ENCODE data around the gene FAM236D.
"Not testable (repeated sequence)": the region's sequence is repeated elsewhere in the genome, so short reads cannot be mapped to it uniquely, and the experiment has no call there.

The FAM236D gene

GRCh38 chrX:72808110-72808509 lies at the start of gene FAM236D:
FAM236D (minus strand) TSS chrX:72808210; CDS start chrX:72808110, 100 bp downstream.
- FAIRE-seq: not testable (repeated sequence)

GRCh38 chrX:72837532-72837931 lies 29.5 kb upstream of the FAM236D start:
- peak; percentile 68 for FAIRE-seq

GRCh38 chrX:72830701-72831100 lies 22.7 kb upstream of the FAM236D start:
- not testable (repeated sequence) for FAIRE-seq

GRCh38 chrX:72790390-72790789 lies 17.6 kb downstream of the FAM236D start:
- not testable (repeated sequence) for FAIRE-seq

- FAIRE-seq: not testable (repeated sequence)
These were observed 19.9 kb downstream of the FAM236D start for GRCh38 chrX:72788142-72788541.

- not testable (repeated sequence) for FAIRE-seq
These were observed 24.0 kb downstream of the FAM236D start for GRCh38 chrX:72783964-72784363.

GRCh38 chrX:72783365-72783936 lies 24.6 kb downstream of the FAM236D start:
- not testable (repeated sequence) for FAIRE-seq

- FAIRE-seq: not testable (repeated sequence)
These were observed 25.4 kb downstream of the FAM236D start, which contains the start of gene FAM236B for GRCh38 chrX:72782560-72782959. FAM236B (minus strand) TSS chrX:72782660; CDS start chrX:72782560, 100 bp downstream.

- not testable (repeated sequence) for FAIRE-seq
These were observed 29.9 kb downstream of the FAM236D start for GRCh38 chrX:72778146-72778545.

GRCh38 chrX:72777467-72777790 lies 30.6 kb downstream of the FAM236D start:
- not testable (repeated sequence) for FAIRE-seq

- not testable (repeated sequence) for FAIRE-seq
These were observed 31.1 kb downstream of the FAM236D start, which contains the start of gene DMRTC1B for GRCh38 chrX:72776653-72777466. DMRTC1B (plus strand) TSS chrX:72776890; CDS start chrX:72845136, 68,246 bp downstream.

- not testable (repeated sequence) for FAIRE-seq
These were observed 47.6 kb downstream of the FAM236D start for GRCh38 chrX:72760454-72760853.
